ENCODE results near the gene SH3PXD2A.

Gene SH3PXD2A

DNA sequence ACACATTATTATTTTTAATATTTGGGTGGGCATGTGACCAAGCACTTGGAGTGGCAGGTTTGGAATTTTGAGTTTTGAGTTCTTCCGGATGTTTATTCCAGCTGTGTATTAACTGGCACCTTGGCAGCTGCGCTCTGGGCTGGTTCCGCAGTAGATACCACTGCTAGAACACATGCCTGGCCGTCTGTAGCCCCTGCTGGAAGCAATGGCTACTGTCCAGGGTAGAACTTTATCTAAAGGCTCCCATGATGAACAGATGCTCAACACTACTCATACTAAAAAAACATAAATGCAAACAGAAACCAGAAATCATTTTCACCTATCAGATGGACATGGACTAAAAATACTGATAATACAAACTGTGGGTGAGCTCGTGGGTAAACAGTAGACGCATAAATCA lies 19.4 kb upstream of the SH3PXD2A start:
- no peak for DNase-seq

DNA sequence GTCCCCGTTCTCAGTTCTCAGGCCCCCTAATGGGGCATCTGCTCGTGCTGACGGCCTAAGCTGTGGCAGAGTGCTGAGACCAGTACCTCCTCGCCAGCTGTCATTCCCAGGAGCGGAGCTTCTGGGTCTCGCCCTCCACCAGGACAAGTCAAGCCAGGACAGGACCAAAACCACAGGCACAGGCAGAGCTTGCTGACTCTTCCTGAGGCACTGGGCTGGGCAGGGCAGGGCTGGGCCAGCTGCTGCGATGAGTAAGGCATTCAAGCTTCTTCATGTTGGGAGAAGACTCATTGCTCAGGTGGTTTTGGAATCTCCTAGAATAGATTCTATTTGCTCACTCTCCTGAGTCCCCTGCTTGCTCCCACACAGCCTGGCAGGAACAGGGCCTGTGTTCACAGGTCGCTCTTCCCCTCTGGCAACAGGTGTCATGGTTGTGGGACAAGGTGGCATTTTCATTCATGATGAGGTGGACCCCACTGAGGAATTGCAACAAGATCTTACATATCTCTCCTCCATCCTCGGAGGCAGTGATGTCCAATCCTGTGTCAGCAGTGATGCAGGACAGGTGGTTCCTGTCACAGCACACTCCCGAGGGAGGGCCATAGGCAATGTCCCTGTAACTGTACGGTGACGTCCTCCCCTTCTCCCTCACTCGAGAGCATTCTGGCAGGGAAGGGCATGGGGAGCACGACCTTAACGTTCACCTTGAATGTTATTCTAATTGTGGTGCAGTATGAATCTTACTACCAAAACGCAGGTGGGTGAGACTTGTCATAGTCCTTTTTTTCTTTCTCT lies 17.0 kb upstream of the SH3PXD2A start:
- DNase-seq: no peak

DNA sequence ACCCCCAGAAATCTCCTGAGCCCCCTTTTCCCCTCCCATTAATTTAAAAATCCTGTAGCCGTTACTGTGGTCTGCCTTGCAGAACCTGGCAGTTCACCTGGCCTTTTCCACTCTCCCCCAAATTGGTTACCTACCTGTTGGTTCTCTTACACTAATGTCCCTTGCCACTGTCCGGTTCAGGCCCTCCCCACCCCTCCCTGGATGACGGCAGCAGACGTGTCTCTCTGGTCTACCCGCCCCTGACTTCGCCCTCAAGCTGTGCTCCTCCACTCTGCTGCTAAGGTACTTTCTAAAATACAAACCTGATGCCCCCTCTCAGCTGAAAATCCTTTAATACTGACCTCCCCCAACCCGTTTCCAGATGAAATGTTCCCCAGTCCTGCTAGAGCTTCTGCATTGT lies 15.6 kb upstream of the SH3PXD2A start:
- DNase-seq: no peak

DNA sequence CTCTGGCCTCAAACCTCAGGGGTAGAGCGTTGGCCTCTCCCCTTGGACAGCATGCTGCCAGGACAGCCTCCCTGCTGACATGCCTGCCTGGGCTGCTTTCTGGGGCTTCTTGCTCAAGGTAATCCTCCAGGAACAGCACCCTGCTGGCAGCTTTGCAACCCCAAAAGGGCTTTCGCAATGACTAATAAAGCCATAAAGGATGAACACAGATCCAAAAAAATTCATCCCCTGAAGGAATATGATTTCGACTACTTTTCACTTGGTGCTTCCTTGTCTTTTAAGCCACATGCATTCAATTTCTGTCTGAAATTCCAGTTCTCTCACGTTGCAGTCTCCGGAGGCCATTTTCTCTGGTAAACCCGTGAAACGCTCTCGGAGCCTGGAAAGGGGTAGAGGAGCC lies 15.1 kb upstream of the SH3PXD2A start:
- no peak for DNase-seq

DNA sequence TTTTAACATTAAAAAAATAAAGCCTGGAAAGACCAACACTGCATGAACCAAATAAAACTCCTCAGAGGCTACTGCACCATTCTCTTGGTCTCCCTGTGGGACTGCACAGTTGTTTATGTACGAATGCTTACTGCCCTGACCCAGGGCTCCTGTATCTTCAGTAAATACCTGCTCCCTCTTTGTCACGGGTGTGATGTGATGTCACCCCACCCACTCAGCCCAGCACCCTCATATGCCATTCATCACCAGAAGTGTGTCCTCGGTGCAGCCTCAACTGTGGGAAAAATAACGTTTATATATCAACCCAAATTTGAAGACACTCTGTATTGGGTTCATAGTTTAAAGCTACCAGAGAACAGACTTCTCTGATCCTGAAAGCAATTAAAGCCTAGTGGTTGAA lies 14.0 kb upstream of the SH3PXD2A start:
- DNase-seq: no peak

DNA sequence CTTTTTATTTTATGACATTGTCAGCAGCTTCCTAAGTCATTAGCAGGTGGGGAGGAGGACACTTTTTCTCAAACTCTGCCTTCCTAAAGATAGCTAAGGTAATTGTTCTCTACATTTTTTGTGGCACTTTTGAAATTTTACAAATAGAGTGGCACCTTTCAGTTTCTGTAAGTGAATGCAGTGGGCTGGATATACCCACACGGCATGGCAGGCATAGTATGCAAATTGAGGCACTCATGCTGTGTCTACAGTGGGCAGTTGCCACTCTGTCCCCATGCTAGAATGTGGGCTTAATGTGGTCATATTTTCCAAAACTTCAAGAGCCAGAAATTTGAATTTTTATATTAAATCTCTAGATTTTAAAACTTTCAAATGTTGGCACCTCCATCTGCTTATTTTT lies 12.8 kb upstream of the SH3PXD2A start:
- DNase-seq: no peak

DNA sequence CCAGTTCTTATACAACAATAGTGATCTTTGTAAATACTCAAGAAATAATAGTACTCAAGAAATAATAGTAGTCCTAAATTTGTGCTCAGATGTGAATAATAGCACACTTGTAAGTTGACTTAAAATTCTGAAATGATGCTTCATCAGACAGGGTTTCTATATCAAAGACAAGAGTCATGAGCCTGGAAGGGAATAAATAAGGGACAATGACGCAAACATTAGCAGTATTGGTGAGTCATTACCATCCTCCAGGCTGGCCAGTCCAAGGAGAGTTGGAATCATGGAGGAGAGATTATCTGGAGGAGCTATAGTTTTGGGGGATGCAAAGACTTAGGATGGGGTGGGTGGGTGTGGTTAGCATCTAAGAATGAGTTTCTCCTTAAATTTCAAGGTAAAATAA lies 6.1 kb upstream of the SH3PXD2A start:
- DNase-seq: no peak

DNA sequence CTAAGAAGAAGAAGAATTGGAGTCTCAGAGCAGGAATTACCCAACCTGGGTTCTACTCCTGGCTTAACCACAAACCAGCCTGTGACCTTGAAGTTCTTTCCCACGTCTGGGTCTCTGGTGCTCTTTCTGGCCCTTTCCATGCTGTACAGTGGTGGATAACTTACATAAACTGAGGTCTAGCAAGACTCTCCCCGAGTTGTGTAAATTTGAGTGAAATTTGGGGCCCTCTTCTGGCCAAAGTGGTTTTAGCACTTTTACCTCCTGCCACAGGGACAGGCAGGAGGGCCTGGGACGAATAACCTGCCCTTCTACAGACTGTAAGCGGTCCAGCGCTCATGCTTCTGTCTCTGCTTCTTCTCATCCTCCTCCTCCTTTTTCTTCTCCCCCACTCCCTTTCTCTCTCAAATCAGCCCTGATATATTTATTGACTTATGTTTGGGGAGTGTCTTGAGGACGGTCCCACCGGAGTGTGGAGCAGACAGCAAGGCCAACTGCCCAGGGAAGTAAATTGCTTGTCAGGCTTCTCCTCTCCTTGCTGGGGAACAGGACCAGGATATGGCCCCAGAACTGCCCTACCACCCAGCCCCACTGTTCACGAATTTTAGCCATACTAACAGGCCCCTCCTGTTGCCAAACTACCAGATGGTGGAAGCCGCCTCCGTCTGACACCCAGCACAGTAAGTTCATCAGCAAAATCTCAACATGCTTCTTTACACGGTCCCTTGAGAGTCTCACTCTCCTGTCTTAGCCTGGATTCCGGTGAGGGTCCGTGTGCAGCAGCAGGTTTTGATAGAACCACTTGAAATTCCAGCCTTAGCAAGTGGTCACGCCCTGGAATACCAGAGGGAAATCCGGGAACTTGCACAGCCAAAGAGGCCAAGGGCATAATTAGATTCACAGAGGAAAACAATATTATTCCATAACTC lies 4.0 kb upstream of the SH3PXD2A start:
- no peak for DNase-seq

DNA sequence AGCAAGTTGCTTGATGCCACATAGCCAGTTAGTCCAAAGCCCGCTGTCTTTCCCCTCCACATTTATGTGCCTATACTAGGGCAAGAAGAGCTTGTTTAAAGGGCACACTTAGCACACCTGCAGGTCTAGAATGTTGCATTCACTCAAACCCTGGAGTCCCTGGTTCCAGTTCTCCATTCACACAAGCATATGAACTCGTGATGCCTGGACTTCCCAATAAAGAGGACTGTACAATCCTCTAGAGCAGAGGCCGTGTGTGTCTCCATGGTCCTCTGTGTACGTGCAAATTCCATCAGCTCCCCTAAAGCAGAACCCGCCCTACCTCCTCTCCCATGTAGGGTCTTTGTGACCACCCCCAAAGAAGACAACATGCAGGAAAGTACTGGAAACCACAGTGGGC lies 3.0 kb upstream of the SH3PXD2A start:
- DNase-seq: no peak

DNA sequence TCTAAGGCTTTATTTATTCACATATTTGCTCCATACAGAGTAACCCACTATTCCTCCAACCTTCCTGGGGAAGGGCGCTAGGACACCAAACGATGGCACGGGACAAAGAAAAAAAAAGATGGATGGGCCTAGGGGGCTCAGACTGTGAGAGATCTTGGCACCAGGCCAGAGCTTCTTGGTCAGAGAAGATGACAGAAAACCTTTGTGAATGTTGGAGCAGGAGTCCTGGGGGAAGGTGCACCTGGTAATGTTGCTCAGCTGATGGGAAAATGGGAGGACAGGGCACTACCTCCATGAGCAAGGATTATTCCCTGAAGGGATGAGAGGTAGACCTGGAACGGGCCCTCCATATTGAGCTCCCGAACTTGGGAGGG lies 1.4 kb upstream of the SH3PXD2A start:
- DNase-seq: no peak

DNA sequence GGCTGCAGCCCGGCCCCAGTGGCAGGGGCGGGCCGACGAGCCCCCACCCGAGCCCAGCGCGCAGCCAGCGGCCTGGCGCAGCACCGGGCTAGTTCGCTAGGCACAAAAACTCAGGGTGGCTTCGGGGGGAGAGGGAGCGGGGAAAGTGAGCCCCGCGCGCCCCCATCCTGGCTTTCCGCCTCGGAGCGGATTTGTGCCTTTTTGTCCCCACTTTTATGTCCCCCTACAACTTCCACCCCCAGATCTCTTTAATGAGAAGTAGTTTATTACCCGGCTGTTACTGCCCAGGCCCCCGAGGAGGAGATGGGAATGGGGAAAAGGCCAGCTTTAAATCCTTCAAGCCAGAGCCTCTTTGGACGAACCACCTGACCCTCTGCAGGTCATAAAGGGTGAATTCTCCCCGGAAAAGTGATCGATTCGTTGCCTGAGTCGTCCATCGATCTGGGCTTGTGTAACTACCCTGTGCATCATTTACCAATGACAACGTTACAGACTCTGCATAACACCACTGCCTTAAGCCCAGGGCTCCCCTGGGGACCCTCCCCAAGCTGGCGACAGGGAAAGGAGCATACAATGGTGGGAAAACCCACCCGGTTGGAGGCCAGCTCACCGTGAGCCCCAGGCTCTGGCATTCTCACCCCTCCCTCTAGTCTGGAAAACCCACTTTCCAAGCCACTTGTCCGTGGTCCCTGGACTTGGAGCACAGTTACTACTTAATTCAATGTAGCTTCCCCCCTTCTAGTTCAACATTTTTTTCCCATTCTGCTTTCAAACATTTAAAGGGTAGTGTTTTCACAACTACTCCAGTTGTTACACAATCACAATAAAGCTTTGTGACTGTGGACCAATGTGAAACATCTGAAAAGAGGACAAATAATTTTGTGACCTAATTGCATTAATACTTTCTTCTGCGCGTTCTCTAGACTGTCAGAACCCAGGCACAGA lies 748 bp upstream of the SH3PXD2A start:
- DNase-seq: no peak

DNA sequence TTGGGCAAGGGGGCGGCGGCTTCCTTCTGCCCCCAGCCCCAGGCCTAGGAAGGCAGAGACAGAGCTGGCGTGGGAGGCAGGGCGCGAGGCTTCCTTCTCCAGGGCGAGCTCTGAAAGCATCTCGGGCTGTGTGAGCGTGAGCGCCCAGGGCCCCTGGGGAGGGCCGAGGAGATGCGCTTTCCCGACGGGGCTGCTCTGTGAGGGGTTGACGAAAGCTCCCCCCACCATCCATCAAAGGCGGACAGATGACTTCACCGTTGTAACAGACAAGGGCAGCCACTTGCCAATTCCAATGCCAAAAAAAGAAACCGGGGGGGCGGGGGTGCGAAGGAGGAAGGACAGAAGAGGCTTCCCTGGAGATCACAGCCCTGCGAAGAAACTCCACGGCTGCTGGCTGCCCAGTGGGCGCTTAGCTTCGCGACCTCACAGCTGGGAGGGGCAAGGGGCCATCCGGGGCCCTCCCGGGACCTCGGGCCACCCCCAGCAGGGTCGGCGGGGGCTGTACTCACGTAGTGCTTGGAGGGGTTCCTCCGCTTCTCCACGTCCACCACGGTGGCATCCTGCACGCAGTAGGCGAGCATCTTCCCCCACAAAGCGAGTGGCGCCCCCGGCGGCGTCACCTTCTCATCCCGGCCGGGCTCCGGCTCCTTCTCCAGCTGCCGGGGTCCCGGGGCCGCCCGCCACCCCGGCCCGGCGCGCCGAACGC lies 537 bp downstream of the SH3PXD2A start:
- no peak for DNase-seq

DNA sequence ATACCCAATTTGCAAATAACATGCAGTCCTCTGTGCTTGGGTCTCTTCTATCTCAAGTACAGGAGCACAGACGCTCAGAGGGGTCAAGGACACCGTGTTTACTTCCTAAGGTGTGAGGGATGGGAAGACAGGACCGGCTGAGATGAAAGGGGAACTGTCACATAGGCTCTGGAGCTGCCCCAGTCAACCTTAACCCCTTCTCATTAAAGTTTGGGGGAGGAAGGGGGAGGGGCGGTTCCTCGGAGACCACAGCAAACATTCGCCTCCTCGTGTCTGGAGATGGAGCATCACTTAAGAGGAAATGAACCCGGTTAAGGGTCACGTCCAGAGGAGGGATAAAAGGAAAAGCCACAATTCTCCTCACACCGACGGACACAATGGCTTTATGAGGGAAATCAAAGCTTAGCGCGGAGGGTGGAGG lies 1.1 kb downstream of the SH3PXD2A start:
- no peak for DNase-seq

DNA sequence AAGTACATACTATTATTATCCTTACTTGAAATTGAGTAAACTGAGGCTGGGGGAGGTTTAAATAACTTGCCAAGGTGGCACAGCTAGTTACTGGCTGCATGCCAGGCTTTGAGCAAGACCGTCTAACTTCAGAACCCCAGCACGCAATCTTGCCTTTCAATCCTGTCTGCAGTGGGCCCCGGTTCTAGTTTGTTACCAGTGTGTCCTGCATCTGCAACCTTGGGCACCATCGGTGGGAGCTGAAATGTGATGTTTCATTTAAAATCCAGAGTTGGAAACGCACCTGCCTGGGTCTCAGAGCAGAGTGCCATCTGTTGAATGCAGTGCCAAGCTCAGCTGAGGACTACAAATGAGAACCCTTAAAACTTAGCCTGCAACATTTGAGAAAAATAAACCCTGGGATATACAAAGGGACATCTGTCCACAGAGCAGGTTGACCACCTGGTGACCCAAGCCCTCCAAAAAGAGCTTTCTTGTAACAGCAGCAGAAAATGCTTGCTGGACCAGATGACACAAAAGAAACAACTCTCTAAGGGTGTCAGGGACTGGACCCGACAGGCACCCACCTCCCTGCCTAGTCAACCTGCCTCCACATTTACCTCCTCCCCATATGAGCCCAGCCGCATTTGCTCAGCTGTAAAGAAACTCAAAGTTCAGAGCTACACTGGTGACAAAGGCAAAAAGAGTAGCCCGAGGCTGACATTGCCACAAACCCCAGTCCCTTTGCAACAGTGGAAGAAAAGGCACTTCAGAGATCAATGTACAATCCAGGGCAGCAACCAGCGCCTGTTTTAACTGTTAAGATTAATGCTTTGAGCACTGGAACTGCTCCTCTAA lies 1.7 kb downstream of the SH3PXD2A start:
- no peak for DNase-seq

DNA sequence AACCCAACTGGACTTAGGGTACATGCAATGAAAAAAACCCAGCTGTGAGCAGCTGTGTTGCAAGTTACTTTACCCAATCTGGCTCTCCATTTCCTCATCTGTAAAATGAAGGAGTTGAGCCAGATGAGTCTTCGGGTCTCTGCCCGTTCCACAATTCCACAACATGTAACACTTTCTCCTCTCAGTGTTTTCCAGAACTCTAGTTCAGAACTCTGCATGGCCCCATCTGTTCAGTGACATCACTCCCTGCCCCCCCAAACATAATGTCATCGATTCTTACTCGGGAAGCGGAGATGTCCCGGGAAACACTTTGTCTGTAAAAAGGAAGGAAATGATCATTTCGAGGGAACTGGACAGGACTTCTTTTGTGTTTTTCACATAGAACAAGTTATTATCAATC lies 2.5 kb downstream of the SH3PXD2A start:
- no peak for DNase-seq

DNA sequence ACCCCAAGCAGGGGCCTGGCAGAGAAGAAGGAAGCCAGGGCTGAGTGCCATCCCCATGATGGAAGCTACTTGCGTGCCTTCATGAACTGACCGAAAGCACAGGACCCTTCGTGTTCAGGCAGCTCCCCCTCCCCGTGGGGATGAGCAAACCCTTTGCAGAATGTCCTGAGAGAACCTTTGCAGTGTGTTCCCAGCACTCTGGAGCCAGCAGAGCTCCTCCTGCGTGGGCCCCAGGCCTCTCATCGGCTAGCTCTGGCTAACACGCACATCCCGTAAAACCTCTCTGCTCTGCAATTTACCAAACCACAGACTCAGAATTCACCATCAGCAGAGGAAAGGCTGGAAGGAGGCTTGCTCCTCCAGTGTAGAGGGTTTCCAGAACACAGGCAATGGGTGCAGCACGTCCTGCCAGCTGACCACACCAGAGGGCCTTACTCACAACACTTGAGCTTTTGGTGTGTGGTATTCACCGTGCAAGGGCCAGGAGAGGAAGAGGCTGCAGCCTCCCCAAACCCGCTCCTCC lies 3.1 kb downstream of the SH3PXD2A start:
- no peak for DNase-seq

DNA sequence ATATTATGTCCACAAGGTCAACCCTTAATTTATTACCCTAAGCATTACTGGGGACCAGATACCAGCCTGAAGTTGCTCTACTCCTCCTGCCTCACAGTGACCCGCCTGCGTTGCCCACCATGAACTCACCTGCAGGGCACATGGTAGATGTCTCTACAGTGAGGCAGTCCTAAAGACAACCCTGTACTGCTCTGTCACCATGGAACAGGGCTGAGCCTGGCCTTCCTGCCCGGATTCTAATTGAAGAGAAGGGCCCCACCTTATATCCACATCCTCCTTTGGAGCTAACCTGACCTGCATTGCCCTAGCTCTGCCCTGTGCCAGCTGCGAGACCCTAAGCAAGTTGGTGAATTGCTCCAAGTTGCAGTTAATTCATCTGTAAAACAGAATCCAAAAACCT lies 4.1 kb downstream of the SH3PXD2A start:
- no peak for DNase-seq

DNA sequence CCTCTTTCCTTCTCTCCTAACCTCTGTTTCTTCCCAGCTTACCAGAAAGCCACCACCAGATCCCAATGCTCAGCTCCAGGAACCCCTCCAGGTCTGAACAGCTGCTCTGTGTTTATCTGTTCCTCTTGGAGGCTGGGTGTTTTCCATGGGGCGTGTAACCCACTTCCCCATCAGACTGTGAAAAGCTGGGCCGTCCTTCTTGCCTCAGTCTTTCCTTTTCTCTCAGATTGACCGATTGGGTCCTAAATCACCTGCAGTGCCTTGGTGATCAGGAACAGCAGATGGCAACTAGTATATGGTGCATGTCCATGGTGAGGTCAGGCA lies 4.8 kb downstream of the SH3PXD2A start:
- DNase-seq: no peak

DNA sequence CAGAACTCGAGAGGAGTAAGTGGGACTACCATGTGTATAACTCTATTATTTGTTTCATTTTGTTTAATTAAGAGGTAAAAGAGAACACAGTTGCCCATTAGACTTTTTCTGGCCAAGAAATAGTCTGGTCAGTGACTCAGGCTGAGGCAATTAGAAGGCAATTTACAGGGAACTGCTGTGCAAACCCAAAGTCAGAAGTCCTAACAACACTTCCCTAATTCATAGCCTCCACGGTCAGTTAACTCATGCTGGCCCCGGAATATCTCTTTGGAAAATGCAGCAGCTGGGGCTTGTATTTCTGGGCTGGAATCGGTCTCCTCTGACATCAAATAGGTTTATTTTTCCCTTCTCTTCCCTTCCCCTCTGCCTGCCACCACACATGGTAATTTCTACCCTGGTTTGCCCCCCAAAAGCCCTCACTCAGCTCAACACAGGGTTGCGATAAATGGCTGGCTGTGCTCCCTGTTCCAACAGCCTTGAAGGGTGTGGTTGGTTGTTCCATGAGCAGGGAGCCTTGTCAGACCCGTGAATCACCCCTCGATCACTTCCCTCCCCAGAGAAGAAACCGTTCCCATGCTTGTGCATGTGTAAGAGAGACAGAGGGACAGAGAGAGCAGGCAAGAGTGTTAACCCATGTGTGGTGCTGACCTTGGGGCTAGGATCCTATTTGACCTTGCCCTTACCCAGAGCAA lies 5.3 kb downstream of the SH3PXD2A start:
- DNase-seq: no peak

DNA sequence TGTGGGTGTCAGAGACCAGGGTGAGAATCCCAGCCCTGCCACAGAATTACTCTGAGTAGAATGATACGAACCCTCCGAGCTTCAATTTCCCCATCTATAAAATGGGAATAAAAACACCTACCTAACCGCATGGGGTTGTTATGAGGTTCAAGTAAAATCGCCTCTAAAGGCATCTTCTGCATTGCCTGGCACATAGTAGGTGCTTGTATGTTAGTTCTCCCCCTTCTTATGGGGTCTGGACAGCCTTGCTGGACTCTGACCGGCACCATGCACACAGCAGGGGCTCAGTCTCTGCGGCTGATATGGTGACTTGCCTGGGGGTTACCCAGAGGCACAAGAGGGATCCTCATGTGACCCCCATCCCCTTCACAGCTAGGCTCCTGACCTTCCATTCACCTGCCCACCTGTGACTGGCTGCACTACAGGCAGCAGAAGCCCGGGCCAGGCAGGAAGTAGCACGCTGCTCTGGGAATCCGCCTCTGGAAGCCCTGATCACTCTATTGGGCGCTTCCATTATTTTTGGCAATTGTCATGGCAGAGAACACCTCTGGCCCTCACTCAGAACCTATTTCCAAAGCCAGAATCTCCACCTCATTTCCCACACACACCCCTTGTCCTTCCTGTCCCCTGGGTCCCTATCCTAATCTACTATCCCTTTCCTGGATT lies 6.0 kb downstream of the SH3PXD2A start:
- DNase-seq: no peak
